Stimulated activated CD8-positive, alpha-beta memory T cell treated with anti-CD3 and anti-CD28 coated beads, Interleukin-7, amount 100 ng/mL, for 4 hours (primary cell): ENCODE results near the gene KIAA1191.

Experiments used
- DNase-seq, 2 donors: peaks; one replicate each; pipeline ENCODE4 v3.0.0-alpha.2; 2020; ENCODE audit warnings: low read depth in 2 of 2

KIAA1191 gene

GRCh38 chr5:176365351-176366231 lies 4.0 kb upstream of the KIAA1191 start, which contains the start of gene ARL10:
Gene ARL10 (plus strand): TSS chr5:176365487. CDS start chr5:176365564, 77 bp downstream.
- DNase-seq, result peak; percentile 22 to 58

- no peak for DNase-seq
Observed at GRCh38 chr5:176364765-176365350, 3.3 kb upstream of the KIAA1191 start.

GRCh38 chr5:176362233-176362490 lies 598 bp upstream of the KIAA1191 start:
- no peak for DNase-seq

GRCh38 chr5:176360894-176361436 lies 599 bp downstream of the KIAA1191 start:
- DNase-seq, result no peak

GRCh38 chr5:176359658-176360057 lies 1.9 kb downstream of the KIAA1191 start:
- DNase-seq, result no peak

GRCh38 chr5:176356179-176356566 lies 5.4 kb downstream of the KIAA1191 start:
- DNase-seq, result no peak

GRCh38 chr5:176355400-176356178 lies 6.0 kb downstream of the KIAA1191 start:
- DNase-seq, result no peak

GRCh38 chr5:176353533-176353932 lies 8.0 kb downstream of the KIAA1191 start:
- DNase-seq, result no peak

GRCh38 chr5:176352116-176352878 lies 9.3 kb downstream of the KIAA1191 start:
- no peak for DNase-seq

GRCh38 chr5:176350416-176350815 lies 11.1 kb downstream of the KIAA1191 start:
- DNase-seq, result no peak

GRCh38 chr5:176342766-176343458 lies 18.7 kb downstream of the KIAA1191 start:
- DNase-seq, result no peak

- DNase-seq, result no peak
Observed at GRCh38 chr5:176342158-176342483, 19.4 kb downstream of the KIAA1191 start.

- DNase-seq, result no peak
Observed at GRCh38 chr5:176341325-176342157, 20.0 kb downstream of the KIAA1191 start.

- DNase-seq, result no peak
Observed at GRCh38 chr5:176339304-176339703, 22.3 kb downstream of the KIAA1191 start.

GRCh38 chr5:176337913-176338312 lies 23.7 kb downstream of the KIAA1191 start:
- DNase-seq, result no peak

GRCh38 chr5:176334031-176334770 lies 27.4 kb downstream of the KIAA1191 start:
- DNase-seq, result no peak

GRCh38 chr5:176320577-176320976 lies 41.0 kb downstream of the KIAA1191 start:
- DNase-seq, result no peak

GRCh38 chr5:176319827-176320554 lies 41.6 kb downstream of the KIAA1191 start:
- DNase-seq, result no peak
